ENCODE data around the gene TNS3.

GRCh38 chr7:47262881-47263280, 319.0 kb downstream of the TNS3 start:
- TF ChIP-seq ZNF326 (CRISPR knock-in tag; IDR thresholded peaks at IDR 0.05; ENCODE audit: borderline replicate concordance) (no peak), ZNF713 (CRISPR knock-in tag; IDR thresholded peaks at IDR 0.05) (no peak), ZNF790 (CRISPR knock-in tag; IDR thresholded peaks at IDR 0.05; ENCODE audit: borderline replicate concordance) (no peak), CTCF (CRISPR knock-in tag; IDR thresholded peaks at IDR 0.05) (no peak), ZFP36 (IDR thresholded peaks at IDR 0.05; ENCODE audit: borderline replicate concordance, low read depth, low read length, partially characterized antibody) (no peak)

Data from HepG2 (cell line).